A549 (cell line): ENCODE data around the gene SHC3. TPM values are rescaled to one million over a fixed set of nuclear protein-coding genes. Genes with fewer than 3 reads are reported as not detected.

Experiments
- ATAC-seq, 2 experiments: fragments of 200-7000 bp in 1 of 2; fragments of >200 bp in 1 of 2; cut with Nextera tagmentation in 1 of 2; cut with Tn5 transposase in 1 of 2; 3 replicates each; pipeline versions ENCODE4 v1.8.0 to v1.9.1; 2018 to 2020; ENCODE audit warnings: mild to moderate bottlenecking in 1 of 2, moderate library complexity in 1 of 2
- CTCF ChIA-PET: fragments of 300-600 bp; sonication (Branson Sonifier 250); formaldehyde crosslinking; extraction: SDS; loops from one replicate; lab custom pipeline; 2021; ENCODE audit warnings: antibody characterized with exemption, inconsistent platforms; lab: Yijun Ruan, JAX
- POLR2A ChIA-PET: fragments of 350-600 bp; formaldehyde crosslinking; extraction: SDS; loops from one replicate; lab custom pipeline; 2021; ENCODE audit warnings: antibody characterized with exemption, inconsistent platforms; lab: Yijun Ruan, JAX
- DNase-seq, 2 experiments: peaks; one replicate each; pipeline versions ENCODE4 v3.0.0 to v3.0.0-alpha.2; 2011 to 2016; ENCODE audit warnings: low read depth in 1 of 2, low spot score in 1 of 2
- FAIRE-seq: peaks from 2 replicates; lab custom pipeline; 2011; peaks lifted over from hg19 to GRCh38; lab: Jason Lieb, UNC
- H3K27ac ChIP-seq, 2 experiments: fragments of >200 bp; sonication (Bioruptor Twin); formaldehyde crosslinking; 3 replicates each; pipeline ENCODE4 v1.5.1; 2016 to 2017
- H3K4me1 ChIP-seq: fragments of >200 bp; sonication (Bioruptor Twin); formaldehyde crosslinking; 3 replicates; pipeline ENCODE4 v1.6.1; 2016
- H3K4me2 ChIP-seq: fragments of >200 bp; sonication (Bioruptor Twin); formaldehyde crosslinking; 3 replicates; pipeline ENCODE4 v1.6.1; 2016
- H3K4me3 ChIP-seq: fragments of >200 bp; sonication (Bioruptor Twin); formaldehyde crosslinking; 3 replicates; pipeline ENCODE4 v1.5.1; 2016
- H3K9me3 ChIP-seq: fragments of >200 bp; sonication (Bioruptor Twin); formaldehyde crosslinking; 3 replicates; pipeline ENCODE4 v1.6.1; 2016
- EHF ChIP-seq: fragments of 250-450 bp; sonication (Bioruptor Pico); IDR thresholded peaks from 2 replicates; pipeline ENCODE4 v1.5.0; 2020; ENCODE audit warnings: mild to moderate bottlenecking
- EHMT2 ChIP-seq: fragments of 200-600 bp; sonication (generic); IDR thresholded peaks from 2 replicates; pipeline ENCODE4 v1.6.1; 2016; ENCODE audit warnings: antibody characterized with exemption, low read depth, mild to moderate bottlenecking, moderate library complexity
- EP300 ChIP-seq, 2 experiments: fragments of >200 bp; sonication (Bioruptor Twin); formaldehyde crosslinking; IDR thresholded peaks; 2 replicates in 1 of 2; 3 replicates in 1 of 2; pipeline ENCODE4 v1.6.1; 2016 to 2017
- FOSB ChIP-seq: fragments of 250-450 bp; sonication (Bioruptor Pico); IDR thresholded peaks from 2 replicates; pipeline ENCODE4 v1.5.0; 2020; ENCODE audit warnings: mild to moderate bottlenecking, moderate library complexity
- HOXB5 ChIP-seq: fragments of 250-450 bp; sonication (Bioruptor Pico); IDR thresholded peaks from 2 replicates; pipeline ENCODE4 v1.5.0; 2020; ENCODE audit warnings: mild to moderate bottlenecking, moderate library complexity
- MAZ ChIP-seq: fragments of 150-350 bp; IDR thresholded peaks from 2 replicates; pipeline ENCODE4 v1.6.1; 2014; ENCODE audit warnings: antibody characterized with exemption, low read depth, low read length, borderline replicate concordance
- PHF8 ChIP-seq: fragments of 200-600 bp; sonication (generic); IDR thresholded peaks from 2 replicates; pipeline ENCODE4 v1.6.1; 2016; ENCODE audit warnings: low read depth, mild to moderate bottlenecking, antibody characterized with exemption, moderate library complexity, borderline replicate concordance
- POLR2AphosphoS2 ChIP-seq: conservative IDR thresholded peaks from 2 replicates; pipeline ENCODE4 v1.6.1; 2012; ENCODE audit warnings: low read length, improper control_type of control experiment, inconsistent platforms
- RARB ChIP-seq: fragments of 250-450 bp; sonication (Bioruptor Pico); IDR thresholded peaks from 2 replicates; pipeline ENCODE4 v1.8.0; 2021; ENCODE audit warnings: mild to moderate bottlenecking, moderate library complexity
- RFX5 ChIP-seq: fragments of 450-650 bp; IDR thresholded peaks from 2 replicates; pipeline ENCODE4 v1.7.1; 2014; ENCODE audit warnings: antibody characterized with exemption, mild to moderate bottlenecking, moderate library complexity
- TP53 ChIP-seq: fragments of 250-450 bp; sonication (Bioruptor Pico); IDR thresholded peaks from 2 replicates; pipeline ENCODE4 v1.5.0; 2021; ENCODE audit warnings: mild to moderate bottlenecking, moderate library complexity
- WGBS: methylation state at CpG from one replicate; pipeline ENCODE4 v1.1.6; 2017; ENCODE audit errors: missing lambda C conversion rate; 5-methylcytosine and 5-hydroxymethylcytosine counted together
- polyA plus RNA-seq, 4 experiments: library from polyadenylated mRNA; depleted of rRNA in 3 of 4; stranded (reverse); fragments of >200 nt; fragmentation: RNase III in 1 of 4; extraction: RNeasy Plus Mini Kit Qiagen cat#74134 plus additional on column Dnase treatment in 1 of 4; gene quantifications; 2 replicates in 3 of 4; 3 replicates in 1 of 4; pipeline ENCODE4 v1.2.3, GENCODE V29; 2011 to 2017
- TF ChIP-seq, protein P1 (sequence below): fragments of 150-350 bp; IDR thresholded peaks from 2 replicates; pipeline ENCODE4 v1.6.1; 2014; ENCODE audit warnings: low read depth, mild to moderate bottlenecking, low read length
- TF ChIP-seq, protein P2 (sequence below): IDR thresholded peaks from 2 replicates; pipeline ENCODE4 v1.6.1; 2012; ENCODE audit warnings: low read depth, borderline replicate concordance
- TF ChIP-seq, protein P3 (sequence below): fragments of >200 bp; sonication (Bioruptor Twin); formaldehyde crosslinking; IDR thresholded peaks from 2 replicates; pipeline ENCODE4 v1.6.1; 2016
- TF ChIP-seq, protein P4 (sequence below): fragments of >200 bp; sonication (Bioruptor Twin); formaldehyde crosslinking; IDR thresholded peaks from 3 replicates; pipeline ENCODE4 v1.6.1; 2016
- TF ChIP-seq, protein P5 (sequence below): fragments of 250-450 bp; sonication (Bioruptor Pico); IDR thresholded peaks from 2 replicates; pipeline ENCODE4 v1.5.0; 2020; ENCODE audit warnings: low read depth, mild to moderate bottlenecking, moderate library complexity
- TF ChIP-seq, protein P6 (sequence below): fragments of 200-600 bp; sonication (generic); IDR thresholded peaks from 2 replicates; pipeline ENCODE4 v1.6.1; 2016; ENCODE audit warnings: antibody characterized with exemption, mild to moderate bottlenecking, moderate library complexity

The SHC3 gene
- polyA plus RNA-seq, 2 of the 4 experiments (the other 2 are of a cell fraction) = 0.09 to 0.88 TPM

DNA sequence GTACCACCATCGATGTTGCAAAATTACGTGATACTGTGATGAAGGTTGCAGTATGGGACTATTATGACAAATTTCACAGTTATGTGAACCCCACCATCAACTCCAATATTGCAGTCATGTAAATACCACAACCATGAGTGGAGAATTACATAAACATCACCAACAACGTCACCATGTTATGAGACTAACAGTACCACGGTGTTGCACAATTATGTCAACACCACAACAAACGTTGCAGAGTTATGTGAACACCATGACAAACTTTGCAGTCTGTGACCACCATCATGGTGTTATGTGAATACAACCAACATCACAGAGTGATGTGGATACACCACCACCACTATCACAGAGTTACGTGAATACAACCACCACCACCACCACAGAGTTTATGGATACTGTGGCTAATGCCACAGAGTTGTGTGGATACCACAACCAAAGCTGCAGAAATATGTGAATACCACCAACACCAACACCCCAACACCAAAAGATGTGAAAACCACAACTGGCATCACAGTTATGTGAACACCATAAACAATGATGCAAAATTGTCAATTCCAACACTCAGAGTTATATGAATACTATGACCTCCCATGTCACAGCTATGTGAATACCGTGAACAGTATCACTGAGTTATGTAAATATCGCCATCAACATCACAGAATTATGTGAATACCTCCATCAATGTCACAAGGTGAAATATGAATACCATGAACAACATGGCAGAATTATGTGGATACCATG, 62.4 kb downstream of the SHC3 start (continued):
- TF ChIP-seq EHMT2 (no peak), MAZ (no peak)

DNA sequence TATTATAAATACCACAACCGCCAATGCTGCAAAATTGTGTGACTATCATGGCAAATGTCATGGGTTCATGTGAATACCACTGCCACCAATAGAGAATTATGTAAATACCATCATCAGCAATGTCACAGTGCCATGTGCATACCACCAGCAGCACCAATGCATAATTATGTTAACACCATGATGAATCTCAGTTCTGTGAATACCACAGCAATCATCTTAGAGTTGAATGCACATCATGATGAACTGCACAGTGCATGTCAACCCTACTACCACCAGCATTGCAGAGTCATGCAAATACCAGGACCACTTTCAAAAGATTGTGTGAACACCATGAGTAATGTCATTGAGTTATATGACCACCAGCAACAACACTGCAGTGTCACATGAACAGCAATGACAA, 63.2 kb downstream of the SHC3 start:
- CTCF ChIA-PET = no interaction called here
- ATAC-seq (no peak), FAIRE-seq (no peak), DNase-seq (no peak)
- Histone ChIP-seq H3K9me3 (no peaks in the 10 kb centered on the region), H3K27ac (no peak overlapping the region), H3K4me1 (no peaks in the 10 kb centered on the region)
- 85% methylated on average over 1 of the region's 1 CpG for whole genome bisulfite sequencing
- no peak for TF ChIP-seq RARB
- TF ChIP-seq PHF8 = no peak
- TF ChIP-seq RFX5 = no peak
- TF ChIP-seq, protein P1, sequence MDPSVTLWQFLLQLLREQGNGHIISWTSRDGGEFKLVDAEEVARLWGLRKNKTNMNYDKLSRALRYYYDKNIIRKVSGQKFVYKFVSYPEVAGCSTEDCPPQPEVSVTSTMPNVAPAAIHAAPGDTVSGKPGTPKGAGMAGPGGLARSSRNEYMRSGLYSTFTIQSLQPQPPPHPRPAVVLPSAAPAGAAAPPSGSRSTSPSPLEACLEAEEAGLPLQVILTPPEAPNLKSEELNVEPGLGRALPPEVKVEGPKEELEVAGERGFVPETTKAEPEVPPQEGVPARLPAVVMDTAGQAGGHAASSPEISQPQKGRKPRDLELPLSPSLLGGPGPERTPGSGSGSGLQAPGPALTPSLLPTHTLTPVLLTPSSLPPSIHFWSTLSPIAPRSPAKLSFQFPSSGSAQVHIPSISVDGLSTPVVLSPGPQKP = no peak
- TF ChIP-seq MAZ = no peak
- TF ChIP-seq, all 56 proteins: peak for 0
- POLR2A ChIA-PET = no interaction called here
- H3K4me2 ChIP-seq = no peak overlapping the region
- H3K4me3 ChIP-seq = no peak overlapping the region

DNA sequence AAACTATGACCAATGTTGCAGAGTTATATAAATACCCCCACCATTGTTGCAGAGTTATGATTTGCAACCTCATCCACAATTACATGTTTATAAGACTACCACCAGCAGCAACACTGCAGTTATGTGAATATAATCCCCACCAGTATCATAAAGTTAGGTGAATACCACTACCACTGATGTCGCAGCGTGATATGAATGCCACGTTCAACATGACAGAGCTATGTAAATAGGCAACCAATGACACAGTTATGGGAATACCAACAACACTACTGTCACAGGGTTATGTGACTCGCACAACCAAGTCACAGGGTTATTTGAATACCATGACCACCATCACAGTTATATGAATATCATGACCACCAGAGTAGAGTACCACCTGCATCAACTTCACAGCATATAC, 63.9 kb downstream of the SHC3 start:
- no peak for DNase-seq
- H3K9me3 ChIP-seq = no peaks in the 10 kb centered on the region
- no peak for TF ChIP-seq EHMT2
- no peak for TF ChIP-seq HOXB5 (CRISPR knock-in tag)
- TF ChIP-seq POLR2AphosphoS2 = no peak
- TF ChIP-seq, protein P2, sequence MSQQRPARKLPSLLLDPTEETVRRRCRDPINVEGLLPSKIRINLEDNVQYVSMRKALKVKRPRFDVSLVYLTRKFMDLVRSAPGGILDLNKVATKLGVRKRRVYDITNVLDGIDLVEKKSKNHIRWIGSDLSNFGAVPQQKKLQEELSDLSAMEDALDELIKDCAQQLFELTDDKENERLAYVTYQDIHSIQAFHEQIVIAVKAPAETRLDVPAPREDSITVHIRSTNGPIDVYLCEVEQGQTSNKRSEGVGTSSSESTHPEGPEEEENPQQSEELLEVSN = no peak
- TF ChIP-seq, protein P3, sequence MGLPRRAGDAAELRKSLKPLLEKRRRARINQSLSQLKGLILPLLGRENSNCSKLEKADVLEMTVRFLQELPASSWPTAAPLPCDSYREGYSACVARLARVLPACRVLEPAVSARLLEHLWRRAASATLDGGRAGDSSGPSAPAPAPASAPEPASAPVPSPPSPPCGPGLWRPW = no peak
- TF ChIP-seq, protein P4, sequence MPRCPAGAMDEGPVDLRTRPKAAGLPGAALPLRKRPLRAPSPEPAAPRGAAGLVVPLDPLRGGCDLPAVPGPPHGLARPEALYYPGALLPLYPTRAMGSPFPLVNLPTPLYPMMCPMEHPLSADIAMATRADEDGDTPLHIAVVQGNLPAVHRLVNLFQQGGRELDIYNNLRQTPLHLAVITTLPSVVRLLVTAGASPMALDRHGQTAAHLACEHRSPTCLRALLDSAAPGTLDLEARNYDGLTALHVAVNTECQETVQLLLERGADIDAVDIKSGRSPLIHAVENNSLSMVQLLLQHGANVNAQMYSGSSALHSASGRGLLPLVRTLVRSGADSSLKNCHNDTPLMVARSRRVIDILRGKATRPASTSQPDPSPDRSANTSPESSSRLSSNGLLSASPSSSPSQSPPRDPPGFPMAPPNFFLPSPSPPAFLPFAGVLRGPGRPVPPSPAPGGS = no peak
- TF ChIP-seq EHF = no peak
- no peak for TF ChIP-seq RARB
- TF ChIP-seq, protein P5, sequence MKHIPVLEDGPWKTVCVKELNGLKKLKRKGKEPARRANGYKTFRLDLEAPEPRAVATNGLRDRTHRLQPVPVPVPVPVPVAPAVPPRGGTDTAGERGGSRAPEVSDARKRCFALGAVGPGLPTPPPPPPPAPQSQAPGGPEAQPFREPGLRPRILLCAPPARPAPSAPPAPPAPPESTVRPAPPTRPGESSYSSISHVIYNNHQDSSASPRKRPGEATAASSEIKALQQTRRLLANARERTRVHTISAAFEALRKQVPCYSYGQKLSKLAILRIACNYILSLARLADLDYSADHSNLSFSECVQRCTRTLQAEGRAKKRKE = no peak
- no peak for TF ChIP-seq FOSB (CRISPR knock-in tag)
- TF ChIP-seq, protein P6, sequence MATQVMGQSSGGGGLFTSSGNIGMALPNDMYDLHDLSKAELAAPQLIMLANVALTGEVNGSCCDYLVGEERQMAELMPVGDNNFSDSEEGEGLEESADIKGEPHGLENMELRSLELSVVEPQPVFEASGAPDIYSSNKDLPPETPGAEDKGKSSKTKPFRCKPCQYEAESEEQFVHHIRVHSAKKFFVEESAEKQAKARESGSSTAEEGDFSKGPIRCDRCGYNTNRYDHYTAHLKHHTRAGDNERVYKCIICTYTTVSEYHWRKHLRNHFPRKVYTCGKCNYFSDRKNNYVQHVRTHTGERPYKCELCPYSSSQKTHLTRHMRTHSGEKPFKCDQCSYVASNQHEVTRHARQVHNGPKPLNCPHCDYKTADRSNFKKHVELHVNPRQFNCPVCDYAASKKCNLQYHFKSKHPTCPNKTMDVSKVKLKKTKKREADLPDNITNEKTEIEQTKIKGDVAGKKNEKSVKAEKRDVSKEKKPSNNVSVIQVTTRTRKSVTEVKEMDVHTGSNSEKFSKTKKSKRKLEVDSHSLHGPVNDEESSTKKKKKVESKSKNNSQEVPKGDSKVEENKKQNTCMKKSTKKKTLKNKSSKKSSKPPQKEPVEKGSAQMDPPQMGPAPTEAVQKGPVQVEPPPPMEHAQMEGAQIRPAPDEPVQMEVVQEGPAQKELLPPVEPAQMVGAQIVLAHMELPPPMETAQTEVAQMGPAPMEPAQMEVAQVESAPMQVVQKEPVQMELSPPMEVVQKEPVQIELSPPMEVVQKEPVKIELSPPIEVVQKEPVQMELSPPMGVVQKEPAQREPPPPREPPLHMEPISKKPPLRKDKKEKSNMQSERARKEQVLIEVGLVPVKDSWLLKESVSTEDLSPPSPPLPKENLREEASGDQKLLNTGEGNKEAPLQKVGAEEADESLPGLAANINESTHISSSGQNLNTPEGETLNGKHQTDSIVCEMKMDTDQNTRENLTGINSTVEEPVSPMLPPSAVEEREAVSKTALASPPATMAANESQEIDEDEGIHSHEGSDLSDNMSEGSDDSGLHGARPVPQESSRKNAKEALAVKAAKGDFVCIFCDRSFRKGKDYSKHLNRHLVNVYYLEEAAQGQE = no peak
- TF ChIP-seq PHF8 = no peak
- no peak for TF ChIP-seq EP300 (IDR thresholded peaks at IDR 0.05)
- TF ChIP-seq MAZ = no peak
- no peak for TF ChIP-seq TP53 (CRISPR knock-in tag)
- no peak for ATAC-seq
- POLR2A ChIA-PET = no interaction called here
- H3K4me1 ChIP-seq = no peaks in the 10 kb centered on the region
- WGBS = 68% methylated on average over 4 of the region's 4 CpGs
- FAIRE-seq = no peak
- no peak overlapping the region for H3K27ac ChIP-seq
- H3K4me2 ChIP-seq = no peak overlapping the region
- CTCF ChIA-PET = no interaction called here
- no peak overlapping the region for H3K4me3 ChIP-seq
